Activated CD4-positive, CD25-positive, alpha-beta regulatory T cell (primary cell): ENCODE results near the gene DDX10.

Experiments used
- DNase-seq, 4 experiments: peaks; one replicate each; lab custom pipeline; 2025; lab: John Stamatoyannopoulos, UW

DDX10 gene

DNA sequence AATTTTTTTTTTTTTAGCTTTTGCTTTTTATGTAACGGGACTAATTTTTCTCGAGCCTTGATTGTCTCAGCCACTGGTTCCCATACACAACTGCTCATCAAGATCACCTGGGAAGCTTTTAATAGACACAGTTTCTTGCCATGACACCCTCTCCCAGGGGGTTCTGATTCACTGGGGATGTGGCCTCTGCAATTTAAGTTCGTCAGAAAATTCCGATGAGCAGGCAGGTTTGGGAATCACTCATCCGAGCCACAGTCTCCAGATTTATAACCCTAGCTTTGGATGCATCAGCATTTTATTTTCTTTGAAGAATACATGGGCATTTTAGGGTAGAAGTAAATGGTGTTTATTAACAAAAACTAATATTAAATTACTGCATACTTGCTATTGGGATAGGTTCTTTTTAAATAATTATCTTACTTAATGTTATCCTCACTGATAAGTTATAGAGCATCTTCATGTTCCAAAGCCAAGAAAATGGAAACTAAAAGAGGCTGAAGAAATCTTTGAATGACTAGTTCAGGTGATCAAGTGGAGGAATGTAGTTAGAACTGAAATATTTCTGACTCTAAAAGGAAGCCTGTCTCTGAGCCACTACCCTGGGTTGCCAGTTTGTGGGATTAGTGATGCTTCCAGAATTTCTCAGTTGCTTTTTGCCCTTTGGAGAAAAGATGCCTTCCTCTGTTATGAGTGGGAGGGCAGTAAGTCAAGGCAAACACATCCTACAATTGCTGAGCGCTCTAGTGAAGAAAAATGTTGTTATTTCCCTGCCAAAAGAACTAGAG is 319.0 kb downstream of the DDX10 start:
- no peak for DNase-seq

DNA sequence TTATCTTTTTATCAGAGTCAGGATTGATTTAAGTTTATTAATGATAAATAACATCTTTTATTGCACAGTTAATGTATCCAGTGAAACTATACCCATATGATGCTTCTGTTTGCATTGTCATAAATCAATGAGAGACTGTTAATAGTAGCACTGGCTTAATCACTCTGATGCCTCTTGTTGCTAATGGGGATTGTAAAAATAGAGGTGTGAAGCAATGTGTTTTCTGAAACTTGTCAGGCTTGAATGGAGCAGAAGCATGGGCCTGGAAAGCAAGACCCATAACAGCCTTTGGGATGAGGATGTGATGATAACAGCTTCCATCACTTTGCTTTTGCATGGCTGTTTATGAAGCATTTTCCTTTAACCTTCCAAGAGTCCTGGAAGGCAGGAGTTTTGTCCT is 319.7 kb downstream of the DDX10 start:
- DNase-seq = no peak

DNA sequence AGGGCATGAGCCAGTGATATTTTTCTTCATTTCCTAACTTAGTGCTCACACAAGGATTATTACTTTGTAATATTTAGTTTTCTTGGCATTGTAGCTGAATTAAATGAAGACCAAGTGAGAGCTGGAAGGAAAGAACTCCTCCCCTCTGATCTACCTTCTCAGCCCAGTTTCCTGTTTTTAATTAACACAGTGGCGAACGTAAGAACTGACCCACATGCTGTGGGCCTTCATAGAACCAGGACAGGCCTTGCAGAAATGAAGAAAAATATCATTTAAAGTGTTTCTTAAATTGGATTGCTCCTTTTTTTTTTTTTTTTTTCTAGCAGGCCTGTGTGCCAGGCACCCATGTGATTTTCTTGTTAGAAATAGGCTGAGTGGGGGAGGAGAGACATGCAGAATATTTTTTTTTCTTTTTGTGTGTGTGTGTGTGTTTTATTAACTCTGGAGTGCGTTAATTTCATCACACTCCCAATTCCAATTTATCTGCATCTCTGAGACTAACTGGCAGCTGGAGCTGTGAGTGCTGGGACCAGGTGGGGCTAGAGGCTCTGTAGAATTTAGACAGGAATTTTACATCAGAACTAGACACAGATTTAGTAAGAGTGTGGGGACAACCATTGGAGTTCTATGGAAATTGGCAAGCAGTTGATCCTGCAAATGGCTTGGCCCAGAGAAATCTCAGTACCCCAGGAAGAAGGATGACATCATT is 320.5 kb downstream of the DDX10 start:
- no peak for DNase-seq

DNA sequence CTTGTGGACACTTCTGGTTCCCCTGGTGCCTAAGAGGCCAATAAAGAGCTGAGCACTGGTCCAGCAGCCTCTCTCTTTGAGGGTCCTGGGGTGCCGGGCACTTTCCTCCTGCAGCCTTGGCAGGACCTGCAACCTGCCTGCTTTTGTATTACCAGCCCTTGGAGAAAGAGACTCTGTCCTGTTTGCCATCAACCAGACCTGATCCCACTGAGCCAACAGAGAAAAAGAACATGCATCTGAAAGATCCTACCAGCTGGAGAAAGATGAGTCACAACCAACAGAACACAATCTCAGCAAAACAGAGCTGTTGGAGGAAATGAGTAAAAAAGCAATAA is 321.0 kb downstream of the DDX10 start:
- no peak for DNase-seq
